ENCODE measurements around the gene REL. TPM values are rescaled to one million over a fixed set of nuclear protein-coding genes. Genes with fewer than 3 reads are reported as not detected.
"Not testable (repeated sequence)": the region's sequence is repeated elsewhere in the genome, so short reads cannot be mapped to it uniquely, and the experiment has no call there.

The REL gene
- total RNA-seq, 2 donors from 2014 or later, result 11.1 to 31.5 TPM

- Histone ChIP-seq H3K36me3 (no peaks in the 10 kb centered on the region), H3K4me1 (no peaks in the 10 kb centered on the region), H3K4me3 (no peak overlapping the region), H3K27me3 (no peaks in the 10 kb centered on the region), H3K9me3 (no peaks in the 10 kb centered on the region), H3K27ac (no peak overlapping the region), H3K9ac (ENCODE audit: low read depth in 2 of 2, low read length in 2 of 2) (no peak overlapping the region)
- no peak for TF ChIP-seq CTCF (IDR thresholded peaks at IDR 0.05)
- DNase-seq, result no peak
- intact Hi-C loops (cut with DNase I), result no loop called here
These were observed 25.2 kb upstream of the REL start for GRCh38 chr2:60855989-60856669.

- no peaks in the 10 kb centered on the region for H3K36me3 ChIP-seq
- no peak overlapping the region for H3K27ac ChIP-seq
- DNase-seq, result no peak
- no peaks in the 10 kb centered on the region for H3K4me1 ChIP-seq
- H3K4me3 ChIP-seq, result no peak overlapping the region
- H3K27me3 ChIP-seq, result no peaks in the 10 kb centered on the region
- TF ChIP-seq CTCF (IDR thresholded peaks at IDR 0.05), result no peak
- no peaks in the 10 kb centered on the region for H3K9me3 ChIP-seq
- no peak overlapping the region for H3K9ac ChIP-seq (ENCODE audit: low read depth in 2 of 2, low read length in 2 of 2)
- intact Hi-C loops (cut with DNase I), result no loop called here
These were observed 24.3 kb upstream of the REL start for GRCh38 chr2:60857056-60857455.

GRCh38 chr2:60858897-60859311 lies 22.5 kb upstream of the REL start:
- Histone ChIP-seq H3K9ac (ENCODE audit: low read depth in 2 of 2, low read length in 2 of 2) (no peak overlapping the region), H3K4me3 (no peak overlapping the region), H3K36me3 (no peaks in the 10 kb centered on the region), H3K4me1 (no peaks in the 10 kb centered on the region), H3K9me3 (no peaks in the 10 kb centered on the region), H3K27me3 (no peaks in the 10 kb centered on the region), H3K27ac (no peak overlapping the region)
- intact Hi-C loops (cut with DNase I), result no loop called here
- DNase-seq, result no peak
- TF ChIP-seq CTCF (IDR thresholded peaks at IDR 0.05), result no peak

DNA sequence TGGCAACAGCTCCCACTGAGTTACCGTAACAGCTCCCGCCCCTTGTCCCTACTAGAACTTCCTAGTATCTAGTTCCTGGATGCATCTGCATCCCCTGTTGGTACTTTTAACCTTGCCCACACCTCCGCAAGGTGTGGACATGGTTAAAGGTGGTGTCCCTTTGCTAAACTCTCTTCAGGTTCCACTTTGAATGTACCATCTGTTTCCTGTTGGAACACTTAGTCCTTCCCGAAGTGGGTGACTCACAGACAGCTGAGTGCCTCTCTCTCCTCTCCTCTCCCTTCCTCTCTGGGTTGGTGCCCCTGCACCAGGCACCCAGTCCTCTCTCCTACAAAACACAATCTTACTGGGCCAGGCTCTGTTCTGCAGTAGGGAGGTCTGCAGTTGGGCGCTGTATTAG lies 19.6 kb upstream of the REL start:
- Histone ChIP-seq H3K36me3 (no peaks in the 10 kb centered on the region), H3K27ac (no peak overlapping the region), H3K4me1 (no peaks in the 10 kb centered on the region), H3K9ac (ENCODE audit: low read depth in 2 of 2, low read length in 2 of 2) (no peak overlapping the region), H3K9me3 (no peaks in the 10 kb centered on the region), H3K27me3 (no peaks in the 10 kb centered on the region), H3K4me3 (no peak overlapping the region)
- DNase-seq, result no peak
- intact Hi-C loops (cut with DNase I), result no loop called here
- TF ChIP-seq CTCF (IDR thresholded peaks at IDR 0.05), result no peak

GRCh38 chr2:60862642-60863041 lies 18.7 kb upstream of the REL start:
- intact Hi-C loops (cut with DNase I), result no loop called here
- Histone ChIP-seq H3K27ac (no peak overlapping the region), H3K4me3 (no peak overlapping the region), H3K4me1 (no peaks in the 10 kb centered on the region), H3K27me3 (no peaks in the 10 kb centered on the region), H3K9ac (ENCODE audit: low read depth in 2 of 2, low read length in 2 of 2) (no peak overlapping the region), H3K36me3 (no peaks in the 10 kb centered on the region), H3K9me3 (no peaks in the 10 kb centered on the region)
- DNase-seq, result no peak
- TF ChIP-seq CTCF (IDR thresholded peaks at IDR 0.05), result no peak

DNA sequence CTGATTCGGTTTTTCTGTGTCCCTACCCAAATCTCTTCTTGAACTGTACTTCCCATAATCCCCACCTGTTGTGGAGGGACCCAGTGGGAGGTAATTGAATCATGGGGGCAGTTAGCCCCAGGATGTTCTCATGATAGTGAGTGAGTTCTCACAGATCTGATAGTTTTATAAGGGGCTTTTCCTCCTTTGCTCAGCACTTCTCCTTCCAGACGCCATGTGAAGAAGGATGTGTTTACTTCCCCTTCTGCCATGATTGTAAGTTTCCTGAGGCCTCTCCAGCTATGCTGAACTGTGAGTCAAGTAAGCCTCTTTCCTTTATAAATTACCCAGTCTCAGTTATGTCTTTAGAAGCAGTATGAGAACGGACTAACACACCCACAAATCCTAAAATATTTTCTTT lies 16.0 kb upstream of the REL start:
- not testable (repeated sequence) for DNase-seq

More for the DNA sequence above, 16.0 kb upstream of the REL start:
- H3K9ac ChIP-seq (ENCODE audit: low read depth in 2 of 2, low read length in 2 of 2); intact Hi-C loops (cut with DNase I); H3K36me3 ChIP-seq; H3K4me1 ChIP-seq; H3K4me3 ChIP-seq; H3K27me3 ChIP-seq; H3K27ac ChIP-seq; H3K9me3 ChIP-seq: not testable (repeated sequence)

Measured in colonic mucosa (tissue), 4 donors.